Activated CD8-positive, alpha-beta memory T cell treated with anti-CD3 and anti-CD28 coated beads, Interleukin-2, amount 50 U/mL, for 4 hours (primary cell): ENCODE results near the gene SPECC1L.
"Not testable (repeated sequence)": the region's sequence is repeated elsewhere in the genome, so short reads cannot be mapped to it uniquely, and the experiment has no call there.

ENCODE experiments used
- DNase-seq: peaks from one replicate; pipeline ENCODE4 v3.0.0-alpha.2; 2020

SPECC1L gene

GRCh38 chr22:24285245-24285644 lies 14.6 kb downstream of the SPECC1L start:
- no peak for DNase-seq

- not testable (repeated sequence) for DNase-seq
These were observed 16.6 kb downstream of the SPECC1L start for GRCh38 chr22:24287212-24287611.

GRCh38 chr22:24287801-24288200 lies 17.2 kb downstream of the SPECC1L start:
- DNase-seq, result not testable (repeated sequence)

- no peak for DNase-seq
These were observed 18.5 kb downstream of the SPECC1L start for GRCh38 chr22:24289114-24289513.

- DNase-seq, result no peak
These were observed 19.1 kb downstream of the SPECC1L start for GRCh38 chr22:24289741-24290163.

- DNase-seq, result no peak
These were observed 19.8 kb downstream of the SPECC1L start for GRCh38 chr22:24290459-24290858.

- DNase-seq, result no peak
These were observed 21.0 kb downstream of the SPECC1L start for GRCh38 chr22:24291515-24292201.

GRCh38 chr22:24292202-24292830 lies 21.7 kb downstream of the SPECC1L start:
- not testable (repeated sequence) for DNase-seq

GRCh38 chr22:24294913-24295312 lies 24.3 kb downstream of the SPECC1L start:
- not testable (repeated sequence) for DNase-seq

- not testable (repeated sequence) for DNase-seq
These were observed 28.0 kb downstream of the SPECC1L start for GRCh38 chr22:24298497-24299155.

- DNase-seq, result not testable (repeated sequence)
These were observed 29.9 kb downstream of the SPECC1L start for GRCh38 chr22:24300522-24300921.

GRCh38 chr22:24302591-24302990 lies 32.0 kb downstream of the SPECC1L start:
- no peak for DNase-seq

- DNase-seq, result no peak
These were observed 32.4 kb downstream of the SPECC1L start for GRCh38 chr22:24303007-24303406.

- DNase-seq, result no peak
These were observed 33.5 kb downstream of the SPECC1L start for GRCh38 chr22:24304062-24304675.

GRCh38 chr22:24305260-24305692 lies 34.6 kb downstream of the SPECC1L start:
- DNase-seq, result no peak

- DNase-seq, result no peak
These were observed 40.3 kb downstream of the SPECC1L start for GRCh38 chr22:24310969-24311368.

- no peak for DNase-seq
These were observed 44.8 kb downstream of the SPECC1L start for GRCh38 chr22:24315367-24315966.

GRCh38 chr22:24316264-24316663 lies 45.6 kb downstream of the SPECC1L start:
- not testable (repeated sequence) for DNase-seq

- DNase-seq, result not testable (repeated sequence)
These were observed 46.9 kb downstream of the SPECC1L start for GRCh38 chr22:24317511-24317910.

- no peak for DNase-seq
These were observed 48.8 kb downstream of the SPECC1L start for GRCh38 chr22:24319451-24319850.

GRCh38 chr22:24321999-24322398 lies 51.4 kb downstream of the SPECC1L start:
- DNase-seq, result no peak

GRCh38 chr22:24322522-24322921 lies 51.9 kb downstream of the SPECC1L start:
- DNase-seq, result no peak

- DNase-seq, result no peak
These were observed 52.6 kb downstream of the SPECC1L start for GRCh38 chr22:24323233-24323632.
